ENCODE data around the gene TSPAN2. TPM values are rescaled to one million over a fixed set of nuclear protein-coding genes. Genes with fewer than 3 reads are reported as not detected.

Gene TSPAN2
- polyA plus RNA-seq, 1 experiment = 3.9 TPM

DNA sequence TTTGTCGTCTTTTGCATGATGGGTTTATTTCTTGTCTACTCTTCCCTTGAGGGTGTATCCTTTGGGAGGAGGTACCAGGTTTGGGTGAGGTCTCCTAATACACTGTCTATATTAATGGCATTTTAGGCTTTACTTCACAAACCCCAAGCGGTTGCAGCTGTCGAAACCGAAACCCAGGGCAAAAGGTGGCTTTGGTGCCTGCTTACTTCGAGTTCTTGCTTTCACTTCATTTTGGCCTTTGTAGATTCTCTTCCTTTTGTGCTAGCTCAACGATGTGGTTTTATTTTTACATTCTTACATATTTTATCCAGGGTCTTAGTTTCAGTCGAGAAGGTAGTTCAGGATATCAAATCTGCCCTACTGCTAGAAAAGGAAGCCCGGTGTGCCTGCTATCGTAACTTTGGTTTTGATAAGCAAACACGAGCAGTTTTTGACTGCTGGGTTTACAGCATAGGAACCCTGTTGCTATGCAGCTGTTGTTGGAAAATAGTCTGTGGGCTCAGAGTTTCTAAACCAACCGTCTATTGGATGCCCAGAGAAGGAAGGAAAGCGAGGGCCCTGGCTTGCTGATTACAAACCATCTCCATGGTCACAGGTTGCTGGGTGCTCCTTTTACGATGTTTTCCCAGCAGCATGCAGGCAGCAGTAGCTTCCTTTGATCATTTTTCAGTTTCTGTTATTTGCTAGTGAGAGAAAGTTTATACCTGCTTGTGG lies 9.8 kb upstream of the TSPAN2 start:
- POLR2A ChIA-PET = no interaction called here
- Histone ChIP-seq H3K36me3 (ENCODE audit: control insufficient read depth, insufficient read depth, low read length) (no peaks in the 10 kb centered on the region), H3K27me3 (ENCODE audit: control insufficient read depth, insufficient read depth, low read length) (no peaks in the 10 kb centered on the region), H3K4me3 (ENCODE audit: low read depth, low read length) (no peak overlapping the region)
- DNase-seq (ENCODE audit: low read depth) = no peak
- TF ChIP-seq, protein P1, sequence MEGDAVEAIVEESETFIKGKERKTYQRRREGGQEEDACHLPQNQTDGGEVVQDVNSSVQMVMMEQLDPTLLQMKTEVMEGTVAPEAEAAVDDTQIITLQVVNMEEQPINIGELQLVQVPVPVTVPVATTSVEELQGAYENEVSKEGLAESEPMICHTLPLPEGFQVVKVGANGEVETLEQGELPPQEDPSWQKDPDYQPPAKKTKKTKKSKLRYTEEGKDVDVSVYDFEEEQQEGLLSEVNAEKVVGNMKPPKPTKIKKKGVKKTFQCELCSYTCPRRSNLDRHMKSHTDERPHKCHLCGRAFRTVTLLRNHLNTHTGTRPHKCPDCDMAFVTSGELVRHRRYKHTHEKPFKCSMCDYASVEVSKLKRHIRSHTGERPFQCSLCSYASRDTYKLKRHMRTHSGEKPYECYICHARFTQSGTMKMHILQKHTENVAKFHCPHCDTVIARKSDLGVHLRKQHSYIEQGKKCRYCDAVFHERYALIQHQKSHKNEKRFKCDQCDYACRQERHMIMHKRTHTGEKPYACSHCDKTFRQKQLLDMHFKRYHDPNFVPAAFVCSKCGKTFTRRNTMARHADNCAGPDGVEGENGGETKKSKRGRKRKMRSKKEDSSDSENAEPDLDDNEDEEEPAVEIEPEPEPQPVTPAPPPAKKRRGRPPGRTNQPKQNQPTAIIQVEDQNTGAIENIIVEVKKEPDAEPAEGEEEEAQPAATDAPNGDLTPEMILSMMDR (IDR thresholded peaks at IDR 0.05; ENCODE audit: insufficient read depth, low read depth, low read length) = no peak
- CTCF ChIA-PET = interaction anchor here (0.6 to 2.0 kb wide), 3 partner anchors 14 to 795 kb away, joined by 4 to 9 read pairs (median 5); no protein-coding TSS in a partner anchor

DNA sequence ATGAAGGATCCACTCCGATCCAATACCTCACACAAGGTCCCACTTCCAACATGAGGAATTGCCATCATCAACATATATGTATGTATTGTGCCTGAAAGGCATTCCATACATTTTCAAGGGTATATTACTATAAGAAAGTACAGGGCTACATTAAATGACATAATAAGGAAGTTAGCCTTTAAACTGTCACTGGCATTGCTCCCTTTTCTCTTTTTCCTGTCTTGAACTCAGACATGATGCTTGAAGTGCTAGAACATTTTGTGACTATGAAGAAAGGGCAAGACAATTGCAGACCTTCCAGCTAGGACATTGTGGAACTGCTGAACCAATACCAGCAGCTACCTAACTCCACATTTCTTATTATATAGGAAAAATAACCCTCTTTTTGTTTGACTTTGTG lies 2.9 kb upstream of the TSPAN2 start:
- TF ChIP-seq, protein P1 (IDR thresholded peaks at IDR 0.05; ENCODE audit: insufficient read depth, low read depth, low read length) = no peak
- no peak for DNase-seq (ENCODE audit: low read depth)
- H3K36me3 ChIP-seq (ENCODE audit: control insufficient read depth, insufficient read depth, low read length) = no peaks in the 10 kb centered on the region
- ChIA-PET POLR2A (no interaction called here), CTCF (interaction anchor here (0.6 to 1.4 kb wide), 2 partner anchors 22 to 35 kb away, joined by 3 to 4 read pairs; no protein-coding TSS in a partner anchor)
- H3K4me3 ChIP-seq (ENCODE audit: low read depth, low read length) = no peak overlapping the region
- peaks cover 3% of the 10 kb centered on the region; the same call in 1 of the 2 replicates for H3K27me3 ChIP-seq (ENCODE audit: control insufficient read depth, insufficient read depth, low read length)

DNA sequence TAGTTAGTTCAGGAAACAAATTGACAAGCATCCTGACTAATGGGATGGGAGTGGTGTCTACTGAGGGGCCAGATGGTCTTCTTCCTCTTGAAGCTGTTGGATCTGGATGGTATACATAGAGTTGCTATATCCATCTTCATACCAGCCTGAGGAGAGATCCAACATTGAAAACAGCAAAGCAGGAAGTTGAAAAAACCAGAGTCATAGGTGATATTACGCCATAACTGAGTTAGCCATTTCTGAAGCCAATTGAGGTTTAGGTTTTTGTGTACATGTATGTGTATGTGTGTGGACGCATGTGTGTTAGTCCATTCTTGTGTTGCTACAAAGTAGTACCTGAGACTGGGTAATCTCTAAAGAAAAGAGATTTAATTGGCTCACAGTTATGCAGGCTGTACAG lies 2.3 kb upstream of the TSPAN2 start:
- TF ChIP-seq, protein P1 (IDR thresholded peaks at IDR 0.05; ENCODE audit: insufficient read depth, low read depth, low read length) = no peak
- Histone ChIP-seq H3K36me3 (ENCODE audit: control insufficient read depth, insufficient read depth, low read length) (no peaks in the 10 kb centered on the region), H3K27me3 (ENCODE audit: control insufficient read depth, insufficient read depth, low read length) (peaks cover 3% of the 10 kb centered on the region; the same call in 1 of the 2 replicates), H3K4me3 (ENCODE audit: low read depth, low read length) (no peak overlapping the region)
- POLR2A ChIA-PET = no interaction called here
- no peak for DNase-seq (ENCODE audit: low read depth)
- CTCF ChIA-PET = interaction anchor here (1.1 to 2.0 kb wide), 3 partner anchors 10 to 517 kb away, joined by 4 to 6 read pairs (median 4); no protein-coding TSS in a partner anchor

DNA sequence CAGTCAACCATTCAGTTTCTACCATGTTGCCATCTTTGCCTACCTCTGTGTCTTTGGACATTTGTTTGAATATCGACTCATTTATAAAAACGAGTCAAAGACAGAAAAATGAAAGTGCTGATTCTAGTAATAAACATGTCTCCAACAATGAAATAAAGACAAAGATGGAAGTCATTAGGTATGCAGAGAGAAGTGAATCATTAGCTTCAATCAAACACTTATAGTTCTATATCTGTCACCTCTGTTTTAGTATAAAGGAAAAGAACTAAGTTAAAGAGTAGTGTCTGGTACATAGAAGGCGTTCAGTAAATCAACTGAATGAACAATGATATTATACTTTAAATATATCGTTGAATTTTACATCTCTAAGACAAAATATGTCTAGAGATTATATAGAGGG lies 1.7 kb upstream of the TSPAN2 start:
- TF ChIP-seq, protein P1 (IDR thresholded peaks at IDR 0.05; ENCODE audit: insufficient read depth, low read depth, low read length) = no peak

DNA sequence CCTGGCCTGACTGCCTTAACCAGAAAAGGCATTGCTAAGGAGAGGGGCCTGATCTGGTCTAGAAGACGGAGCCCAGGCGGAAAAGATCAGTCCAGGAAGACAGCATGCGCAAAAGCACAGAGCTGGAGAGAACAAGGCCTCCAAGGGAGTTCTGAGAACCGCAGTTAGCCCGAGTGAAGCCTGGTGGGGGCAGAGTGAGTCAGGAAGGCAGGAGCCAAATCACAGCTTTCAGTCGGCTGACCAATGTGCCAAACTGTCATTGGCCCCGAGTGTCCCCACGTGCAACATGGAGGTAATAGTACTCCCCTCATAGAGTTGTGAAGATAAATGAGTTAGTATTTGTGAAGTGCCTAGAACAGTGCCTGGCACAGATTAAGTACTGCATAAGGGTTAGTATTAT lies 1.2 kb upstream of the TSPAN2 start:
- Histone ChIP-seq H3K4me3 (ENCODE audit: low read depth, low read length) (no peak overlapping the region), H3K27me3 (ENCODE audit: control insufficient read depth, insufficient read depth, low read length) (peaks cover 3% of the 10 kb centered on the region; the same call in 1 of the 2 replicates), H3K36me3 (ENCODE audit: control insufficient read depth, insufficient read depth, low read length) (no peaks in the 10 kb centered on the region)
- POLR2A ChIA-PET = no interaction called here
- TF ChIP-seq, protein P1 (IDR thresholded peaks at IDR 0.05; ENCODE audit: insufficient read depth, low read depth, low read length) = no peak
- no peak for DNase-seq (ENCODE audit: low read depth)
- CTCF ChIA-PET = interaction anchor here (1.1 to 2.0 kb wide), 7 partner anchors 9 to 518 kb away, joined by 3 to 6 read pairs (median 3); no protein-coding TSS in a partner anchor

More for the DNA sequence above, 1.7 kb upstream of the TSPAN2 start:
- Histone ChIP-seq H3K27me3 (ENCODE audit: control insufficient read depth, insufficient read depth, low read length) (peaks cover 3% of the 10 kb centered on the region; the same call in 1 of the 2 replicates), H3K36me3 (ENCODE audit: control insufficient read depth, insufficient read depth, low read length) (no peaks in the 10 kb centered on the region), H3K4me3 (ENCODE audit: low read depth, low read length) (no peak overlapping the region)
- CTCF ChIA-PET = interaction anchor here (1.1 to 2.0 kb wide), 2 partner anchors 9 to 517 kb away, joined by 4 to 6 read pairs; no protein-coding TSS in a partner anchor
- no peak for DNase-seq (ENCODE audit: low read depth)
- POLR2A ChIA-PET = no interaction called here
